ENCODE measurements around the gene MRPL50.

GRCh38 chr9:101371813-101372212 is 26.6 kb downstream of the MRPL50 start:
- TF ChIP-seq REST (IDR thresholded peaks at IDR 0.05; ENCODE audit: unreplicated experiment) (no peak), EZH2phosphoT487 (IDR thresholded peaks at IDR 0.05; ENCODE audit: unreplicated experiment) (no peak), CTCF (conservative IDR thresholded peaks at IDR 0.05; ENCODE audit: low read depth in 2 of 2) (no peak), EZH2 (IDR thresholded peaks at IDR 0.05; ENCODE audit: low read depth, unreplicated experiment) (no peak), POLR2AphosphoS5 (IDR thresholded peaks at IDR 0.05; ENCODE audit: low read depth) (no peak), ETS1 (IDR thresholded peaks at IDR 0.05) (no peak), NANOG (IDR thresholded peaks at IDR 0.05; ENCODE audit: borderline replicate concordance) (no peak), CREB1 (CRISPR knock-in tag; IDR thresholded peaks at IDR 0.05; ENCODE audit: low read depth) (no peak), ZNF331 (CRISPR knock-in tag; IDR thresholded peaks at IDR 0.05; ENCODE audit: low read depth) (no peak), JUNB (IDR thresholded peaks at IDR 0.05; ENCODE audit: unreplicated experiment) (no peak), STAT1 (IDR thresholded peaks at IDR 0.05; ENCODE audit: unreplicated experiment) (no peak)

Measured in GM23338 (cell line).